DOHH2 (cell line): ENCODE data around the gene TRIM24.

Experiments
- H3F3A ChIP-seq: fragments of 200-600 bp; sonication (generic), shearing (Covaris generic); 2 replicates; pipeline ENCODE4 v1.6.0; 2016; ENCODE audit warnings: antibody characterized with exemption, mild to moderate bottlenecking; ENCODE audit not compliant: control insufficient read depth, insufficient read depth
- H3K27ac ChIP-seq: fragments of 200-600 bp; sonication (generic); 2 replicates; pipeline ENCODE4 v1.5.1; 2014; ENCODE audit warnings: low read depth, mild to moderate bottlenecking, low read length, moderate library complexity
- H3K27me3 ChIP-seq: fragments of 200-600 bp; sonication (generic); 2 replicates; pipeline ENCODE4 v1.6.1; 2014; ENCODE audit warnings: mild to moderate bottlenecking, low read length, mixed read lengths; ENCODE audit not compliant: control insufficient read depth
- H3K36me3 ChIP-seq: fragments of 200-600 bp; sonication (generic); 2 replicates; pipeline ENCODE4 v1.6.1; 2014; ENCODE audit warnings: mild to moderate bottlenecking, low read length, moderate library complexity, mixed read lengths; ENCODE audit not compliant: control insufficient read depth
- H3K4me1 ChIP-seq: fragments of 200-600 bp; sonication (generic); 2 replicates; pipeline ENCODE4 v1.6.1; 2014; ENCODE audit warnings: mild to moderate bottlenecking, low read length, mixed read lengths; ENCODE audit not compliant: control insufficient read depth
- H3K4me2 ChIP-seq: fragments of 200-600 bp; sonication (generic); 2 replicates; pipeline ENCODE4 v1.6.0; 2014; ENCODE audit warnings: mild to moderate bottlenecking, low read length, moderate library complexity
- H3K4me3 ChIP-seq: fragments of 200-600 bp; sonication (generic); 2 replicates; pipeline ENCODE4 v1.5.1; 2014; ENCODE audit warnings: mild to moderate bottlenecking, low read length, mixed read lengths
- H3K79me2 ChIP-seq: fragments of 200-600 bp; sonication (generic); 2 replicates; pipeline ENCODE4 v1.6.1; 2014; ENCODE audit warnings: mild to moderate bottlenecking, low read length, mixed read lengths; ENCODE audit not compliant: control insufficient read depth
- H3K9me2 ChIP-seq: fragments of 200-600 bp; sonication (generic); replicated peaks from 2 replicates; pipeline ENCODE4 v1.6.1; 2014; ENCODE audit warnings: mild to moderate bottlenecking, low read length, mixed read lengths; ENCODE audit not compliant: control insufficient read depth
- H3K9me3 ChIP-seq: fragments of 200-600 bp; sonication (generic); 2 replicates; pipeline ENCODE4 v1.6.1; 2014; ENCODE audit warnings: antibody characterized with exemption, low read length, mixed read lengths; ENCODE audit not compliant: control insufficient read depth, insufficient read depth
- H4K20me1 ChIP-seq: fragments of 200-600 bp; sonication (generic); 2 replicates; pipeline ENCODE4 v1.6.0; 2014; ENCODE audit warnings: low read depth, mild to moderate bottlenecking, antibody characterized with exemption, low read length, moderate library complexity; ENCODE audit not compliant: control insufficient read depth, insufficient read depth
- CTCF ChIP-seq: fragments of 200-600 bp; sonication (generic); IDR thresholded peaks from one replicate; pipeline ENCODE4 v1.5.1; 2014; ENCODE audit warnings: antibody characterized with exemption, mild to moderate bottlenecking, low read depth, low read length; ENCODE audit not compliant: poor library complexity, severe bottlenecking
- EZH2phosphoT487 ChIP-seq: fragments of 200-600 bp; sonication (generic); IDR thresholded peaks from 2 replicates; pipeline ENCODE4 v1.6.1; 2017; ENCODE audit warnings: borderline replicate concordance, mild to moderate bottlenecking, antibody characterized with exemption, low read length, moderate library complexity, mixed read lengths

Gene TRIM24

DNA sequence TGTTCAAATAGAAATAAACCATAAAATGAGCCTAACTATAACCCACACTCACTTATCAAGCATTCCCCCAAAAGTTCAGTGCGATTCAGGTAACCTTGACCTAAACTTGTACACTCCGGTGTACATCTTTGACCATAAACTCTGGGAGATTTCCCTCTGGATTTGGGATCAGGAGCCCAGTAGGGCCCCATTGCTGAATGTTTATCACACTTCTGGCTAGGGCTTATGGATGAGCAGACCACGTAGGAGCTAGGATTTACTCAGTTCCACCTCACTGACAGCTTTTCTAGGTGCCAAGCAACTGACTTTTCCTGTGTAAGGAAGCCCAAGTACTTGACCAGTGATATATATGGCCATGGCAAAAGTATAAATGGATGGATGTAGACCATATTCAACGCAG lies 127.4 kb downstream of the TRIM24 start:
- H3K4me1 ChIP-seq: no peaks in the 10 kb centered on the region
- H3K4me3 ChIP-seq: no peak overlapping the region
- no peaks in the 10 kb centered on the region for H3K9me3 ChIP-seq
- no peaks in the 10 kb centered on the region for H3F3A ChIP-seq
- H3K9me2 ChIP-seq: no peaks in the 10 kb centered on the region
- no peak overlapping the region for H3K4me2 ChIP-seq
- H3K27ac ChIP-seq: no peak overlapping the region
- no peaks in the 10 kb centered on the region for H3K27me3 ChIP-seq
- no peaks in the 10 kb centered on the region for H3K79me2 ChIP-seq
- TF ChIP-seq EZH2phosphoT487: no peak
- TF ChIP-seq CTCF: no peak
- no peaks in the 10 kb centered on the region for H4K20me1 ChIP-seq
- peaks cover 41% of the 10 kb centered on the region for H3K36me3 ChIP-seq

DNA sequence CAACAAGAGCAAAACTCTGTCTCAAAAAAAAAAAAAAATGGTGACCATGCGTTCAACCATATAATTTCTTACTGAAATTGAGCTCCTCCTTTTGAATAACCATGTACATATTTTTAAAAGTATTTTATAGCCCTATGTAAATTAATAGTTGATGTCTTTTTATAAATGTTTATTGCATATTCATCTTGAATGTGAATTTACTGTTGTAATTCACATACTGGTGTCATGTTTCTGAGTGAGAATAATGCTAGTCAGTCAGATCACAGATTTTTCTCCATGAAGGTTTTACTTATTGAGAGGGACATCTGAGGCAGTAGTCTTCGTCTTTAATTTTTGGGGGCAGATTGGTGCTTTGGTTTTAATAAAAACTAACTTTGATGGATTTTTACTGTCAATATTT lies 128.9 kb downstream of the TRIM24 start:
- Histone ChIP-seq H3K27ac (no peak overlapping the region), H3K36me3 (peaks cover 27% of the 10 kb centered on the region), H3K4me2 (no peak overlapping the region), H3K9me3 (no peaks in the 10 kb centered on the region), H3K9me2 (no peaks in the 10 kb centered on the region), H3K4me1 (no peaks in the 10 kb centered on the region), H3K79me2 (no peaks in the 10 kb centered on the region), H3K4me3 (no peak overlapping the region), H3K27me3 (no peaks in the 10 kb centered on the region), H4K20me1 (no peaks in the 10 kb centered on the region), H3F3A (no peaks in the 10 kb centered on the region)
- no peak for TF ChIP-seq CTCF
- TF ChIP-seq EZH2phosphoT487: no peak

GRCh38 chr7:138590154-138590553 lies 130.1 kb downstream of the TRIM24 start:
- no peaks in the 10 kb centered on the region for H3K79me2 ChIP-seq
- H3K27ac ChIP-seq: no peak overlapping the region
- H3K4me1 ChIP-seq: no peaks in the 10 kb centered on the region
- no peak overlapping the region for H3K4me2 ChIP-seq
- H3K9me3 ChIP-seq: no peaks in the 10 kb centered on the region
- H3F3A ChIP-seq: no peaks in the 10 kb centered on the region
- H3K9me2 ChIP-seq: no peaks in the 10 kb centered on the region
- H3K36me3 ChIP-seq: peaks cover 16% of the 10 kb centered on the region
- TF ChIP-seq CTCF (no peak), EZH2phosphoT487 (no peak)
- H4K20me1 ChIP-seq: no peaks in the 10 kb centered on the region
- H3K27me3 ChIP-seq: no peaks in the 10 kb centered on the region
- no peak overlapping the region for H3K4me3 ChIP-seq

DNA sequence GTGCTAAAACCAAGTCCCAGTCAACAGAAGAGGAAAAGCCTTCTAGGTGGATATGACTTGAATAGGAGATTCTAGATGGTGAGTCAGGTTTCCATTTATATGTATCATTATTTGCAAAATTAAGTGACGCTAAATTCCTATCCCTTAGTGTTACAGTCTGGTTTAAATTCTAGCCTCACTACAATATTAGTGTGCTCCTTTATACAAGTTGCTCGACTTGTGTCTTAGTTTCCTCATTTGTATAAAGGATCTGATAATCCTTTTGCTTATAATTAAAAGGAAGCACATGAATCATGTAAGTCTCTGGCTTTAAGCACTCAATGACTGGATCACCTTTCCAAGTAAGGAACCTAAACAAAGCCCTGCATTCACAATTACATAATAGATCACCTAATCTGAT lies 135.4 kb downstream of the TRIM24 start:
- Histone ChIP-seq H3K4me2 (no peak overlapping the region), H3K27me3 (no peaks in the 10 kb centered on the region), H4K20me1 (no peaks in the 10 kb centered on the region), H3F3A (no peaks in the 10 kb centered on the region), H3K4me3 (no peak overlapping the region), H3K4me1 (no peaks in the 10 kb centered on the region), H3K9me2 (no peaks in the 10 kb centered on the region), H3K79me2 (no peaks in the 10 kb centered on the region), H3K9me3 (no peaks in the 10 kb centered on the region), H3K27ac (no peak overlapping the region), H3K36me3 (no peaks in the 10 kb centered on the region)
- TF ChIP-seq CTCF (no peak), EZH2phosphoT487 (no peak)
